ENCODE results near the gene MYH10.
A peak's percentile ranks its signal among the peaks of the same experiment; 100 is the strongest.

The MYH10 gene

DNA sequence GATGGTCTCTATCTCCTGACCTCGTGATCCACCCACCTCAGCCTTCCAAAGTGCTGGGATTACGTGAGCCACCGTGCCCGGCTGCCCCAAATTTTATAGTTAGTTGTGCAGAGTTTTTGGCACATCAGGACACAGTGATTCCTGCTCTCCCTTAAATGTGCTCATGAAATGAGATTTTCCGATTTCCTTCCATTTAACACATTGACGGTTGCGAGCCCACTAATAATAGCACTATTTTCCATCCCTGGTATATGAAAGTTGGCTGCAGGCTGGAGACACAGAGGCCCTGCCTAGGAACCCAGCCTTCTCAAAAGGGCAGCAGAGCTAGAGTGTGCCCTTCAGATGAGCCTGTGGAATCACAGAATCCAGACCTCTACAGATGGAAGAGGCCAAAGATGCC, 17.4 kb upstream of the MYH10 start:
- no peak for DNase-seq

DNA sequence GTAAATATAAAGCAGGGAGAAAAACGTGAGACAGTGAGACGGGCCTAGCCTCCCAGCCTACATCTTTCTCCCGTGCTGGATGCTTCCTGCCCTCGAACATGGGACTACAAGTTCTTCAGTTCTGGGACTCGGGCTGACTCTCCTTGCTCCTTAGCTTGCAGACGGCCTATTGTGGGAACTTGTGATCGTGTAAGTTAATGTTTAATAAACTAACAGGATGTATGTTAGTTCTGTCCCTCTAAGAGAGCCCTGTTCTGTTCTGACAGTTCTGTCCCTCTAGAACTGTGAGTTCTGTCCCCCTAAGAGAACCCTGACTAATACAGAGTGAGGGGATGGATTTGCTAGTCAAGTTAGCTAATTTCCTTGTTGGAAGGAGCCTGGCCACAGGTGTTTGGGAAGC, 16.7 kb upstream of the MYH10 start:
- DNase-seq = no peak

DNA sequence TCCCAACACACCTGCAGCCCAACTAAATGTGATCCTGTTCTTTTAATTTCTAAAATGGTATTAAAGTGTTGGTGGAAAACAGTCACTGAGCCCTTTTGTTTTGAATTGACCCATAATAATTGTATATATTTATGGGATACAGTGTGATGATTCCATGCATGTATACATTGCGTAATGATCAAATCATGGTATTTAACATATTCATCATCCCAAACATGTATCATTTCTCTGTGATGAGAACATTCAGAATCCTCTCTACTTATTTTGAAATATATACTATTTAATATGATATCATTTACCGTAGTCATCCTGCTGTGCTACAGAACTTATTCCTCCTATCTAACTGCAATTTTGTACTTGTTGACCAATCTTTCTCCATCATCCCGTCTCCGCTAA, 14.0 kb upstream of the MYH10 start:
- no peak for DNase-seq

DNA sequence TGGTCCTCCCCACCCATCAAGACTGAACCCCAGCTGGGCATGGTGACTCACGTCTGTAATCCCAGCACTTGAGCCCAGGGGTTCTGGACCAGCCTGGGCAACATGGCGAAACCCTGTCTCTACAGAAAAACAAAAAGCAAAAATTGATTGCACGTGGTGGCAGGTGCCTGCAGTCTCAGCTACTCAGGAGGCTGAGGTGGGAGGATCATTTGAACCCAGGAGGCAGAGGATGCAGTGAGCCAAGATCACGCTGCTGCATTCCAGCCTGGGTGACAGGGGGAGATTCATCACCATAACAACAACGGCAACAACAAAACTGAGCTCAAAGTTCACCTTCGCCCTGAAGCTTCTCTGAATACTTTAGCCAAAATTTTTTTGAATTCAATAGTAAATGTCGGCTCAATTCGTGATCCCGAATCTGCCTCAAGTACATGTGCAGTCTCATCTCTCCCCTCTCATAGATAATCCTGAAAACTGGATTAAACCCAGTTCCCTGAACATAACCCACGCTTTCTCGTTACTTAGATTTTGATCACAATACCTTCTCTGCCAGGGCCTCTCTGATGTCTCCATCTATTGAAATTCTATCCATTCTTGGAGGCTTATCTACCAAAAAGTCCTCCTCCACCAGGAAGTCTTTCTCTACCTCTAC, 13.5 kb upstream of the MYH10 start:
- DNase-seq = no peak

DNA sequence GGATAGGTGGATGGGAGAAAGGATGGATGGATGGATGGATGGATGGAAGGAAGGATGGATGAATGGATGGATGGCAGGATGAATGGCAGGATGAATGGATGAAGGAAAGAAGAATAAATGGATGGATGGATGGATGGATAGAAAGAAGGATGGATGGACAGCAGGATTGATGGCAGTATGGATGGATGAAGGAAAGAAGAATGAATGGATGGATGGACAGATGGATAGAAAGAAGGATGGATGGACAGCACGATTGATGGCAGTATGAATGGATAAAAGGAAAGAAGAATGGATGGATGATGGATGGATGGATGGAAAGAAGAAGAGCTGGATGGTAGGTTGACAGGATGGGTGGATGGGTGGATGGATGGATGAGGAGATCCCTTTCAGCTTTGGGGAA, 9.2 kb upstream of the MYH10 start:
- DNase-seq = no peak

DNA sequence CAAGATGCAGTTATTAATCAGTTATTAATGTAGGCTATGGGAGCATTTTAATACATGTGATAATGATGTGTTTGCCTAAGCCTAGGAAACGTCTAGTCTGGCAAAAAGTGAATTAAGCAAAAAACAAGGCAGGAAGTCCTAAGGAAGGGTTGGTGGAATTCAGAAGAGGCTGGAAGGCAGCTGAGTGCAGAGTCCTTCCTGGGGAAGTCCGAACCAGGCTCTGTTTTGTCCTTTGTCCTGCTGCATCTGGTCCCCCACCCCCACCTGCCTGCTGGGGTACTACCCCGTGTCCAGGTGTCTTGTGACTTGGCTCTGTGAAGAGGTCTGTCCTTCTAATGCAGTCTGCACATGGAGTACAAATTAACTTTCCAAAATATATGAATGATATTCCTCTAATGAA, 1.5 kb upstream of the MYH10 start:
- no peak for DNase-seq

DNA sequence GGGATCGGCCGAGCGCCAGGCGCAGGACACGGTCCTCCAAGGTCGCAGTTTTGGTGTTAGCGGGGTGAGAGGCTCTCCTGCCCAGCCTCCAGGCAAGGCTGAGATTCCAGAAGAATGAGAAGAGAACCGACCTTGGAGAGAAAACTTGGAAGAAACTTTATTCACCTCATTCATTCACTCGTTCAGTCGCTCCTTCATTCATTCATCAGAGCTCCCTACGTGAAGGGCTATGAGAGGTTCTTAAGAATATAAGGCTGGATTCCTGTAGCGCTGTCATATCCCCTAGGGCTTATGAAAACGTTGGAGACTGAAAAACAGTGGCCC, 991 bp upstream of the MYH10 start:
- no peak for DNase-seq

DNA sequence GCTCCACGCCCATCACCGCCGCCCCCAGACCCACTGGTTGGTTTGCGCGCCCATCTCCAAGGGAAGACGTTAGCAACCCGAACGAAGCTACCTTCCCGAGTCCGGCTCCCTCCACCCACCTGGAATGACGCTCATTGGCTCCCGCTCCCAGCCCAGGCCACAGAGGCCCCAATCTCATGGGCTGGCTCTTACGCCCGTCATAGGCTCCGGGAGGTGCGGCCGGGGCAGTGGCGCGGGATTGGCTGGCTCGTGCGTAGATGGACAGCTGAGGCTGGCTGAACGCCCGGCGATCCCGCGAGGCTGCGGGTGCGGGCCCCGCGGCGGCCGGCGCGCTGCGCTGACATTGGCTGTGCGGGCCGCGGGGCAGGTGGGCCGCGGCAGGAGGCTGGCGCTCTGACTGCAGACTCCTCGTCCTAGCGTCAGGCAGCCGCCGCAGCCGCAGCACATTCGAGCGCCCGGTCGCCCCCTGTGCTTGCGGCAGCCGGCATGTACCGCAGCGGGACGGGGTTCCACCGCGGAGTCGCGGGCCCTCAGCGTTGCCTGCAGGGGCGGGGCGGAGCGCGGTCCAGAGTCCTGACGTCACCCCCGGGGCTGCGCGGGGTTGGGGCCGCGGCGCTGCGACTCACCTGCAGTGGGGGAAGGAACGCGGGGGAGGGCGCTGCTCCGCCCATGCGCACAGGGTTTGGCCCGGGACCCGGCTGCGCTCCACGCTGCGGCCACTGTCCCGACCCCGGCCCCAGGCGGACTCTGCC, 453 bp upstream of the MYH10 start:
- peak; percentile 89 for DNase-seq

DNA sequence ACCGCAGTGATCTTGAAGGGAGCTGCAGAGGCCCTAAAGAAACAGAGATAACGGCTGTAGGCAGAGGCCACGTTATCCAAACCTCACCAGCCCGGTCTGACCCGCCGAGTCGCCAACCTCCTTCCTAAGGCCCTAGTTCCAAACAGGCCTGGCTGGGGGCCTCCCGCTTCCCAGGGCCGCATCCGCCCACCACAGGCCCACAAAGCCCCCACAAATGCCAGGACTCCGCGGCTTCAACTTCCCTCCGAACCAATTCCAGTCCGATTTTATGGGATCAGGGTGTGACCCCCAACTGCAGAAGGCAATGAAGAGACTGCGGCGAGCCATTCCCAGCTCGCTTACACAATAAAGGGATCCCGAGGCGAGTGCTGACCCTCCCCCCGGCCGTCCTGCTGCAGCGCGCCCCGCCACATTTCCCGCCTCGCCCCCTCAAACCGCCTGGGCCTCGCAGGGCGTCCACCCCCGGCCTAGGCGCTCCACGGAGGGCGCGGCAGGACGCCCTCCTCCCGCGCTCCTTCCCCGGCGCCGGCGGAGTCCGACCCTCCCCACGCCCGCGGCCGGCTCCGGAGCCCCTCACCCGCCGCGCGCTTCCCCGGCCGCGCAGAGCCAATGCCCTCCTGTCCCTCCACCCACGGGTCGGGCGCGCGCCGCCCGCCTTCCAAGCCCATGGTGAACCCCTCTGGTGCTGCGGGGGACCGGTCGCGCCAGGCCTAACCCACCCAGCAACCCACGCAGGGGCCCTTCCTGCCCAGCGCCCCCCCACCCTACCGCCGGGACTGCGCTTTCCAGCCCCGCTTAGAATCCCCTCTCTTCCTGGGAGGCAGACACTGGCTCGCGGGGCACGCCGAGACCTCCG, 926 bp downstream of the MYH10 start:
- no peak for DNase-seq

DNA sequence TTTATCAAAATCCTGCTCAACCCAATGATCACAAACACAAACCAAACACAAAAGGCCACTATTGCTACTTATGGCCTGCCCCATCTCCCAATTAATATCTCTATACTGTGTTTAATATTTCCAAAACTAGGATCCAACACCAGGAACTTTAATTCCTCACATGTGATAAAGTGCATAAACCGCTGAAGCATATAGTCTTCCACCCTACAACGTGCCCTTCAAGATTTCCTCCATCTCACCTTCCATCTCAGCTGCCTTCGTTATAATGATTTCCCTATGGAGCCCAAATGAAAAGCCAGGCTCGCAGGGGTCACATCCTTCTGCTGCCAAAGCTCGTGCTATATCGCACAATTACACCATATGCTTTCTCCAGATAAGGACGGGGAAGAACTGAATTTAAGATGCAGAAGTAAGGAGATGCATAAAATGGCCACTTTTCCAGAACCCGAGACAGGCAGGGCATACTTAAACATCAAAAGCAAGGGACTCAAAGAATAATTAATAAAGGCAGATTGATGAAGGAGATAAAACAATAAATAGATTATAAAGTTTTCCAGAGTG, 1.8 kb downstream of the MYH10 start:
- no peak for DNase-seq

DNA sequence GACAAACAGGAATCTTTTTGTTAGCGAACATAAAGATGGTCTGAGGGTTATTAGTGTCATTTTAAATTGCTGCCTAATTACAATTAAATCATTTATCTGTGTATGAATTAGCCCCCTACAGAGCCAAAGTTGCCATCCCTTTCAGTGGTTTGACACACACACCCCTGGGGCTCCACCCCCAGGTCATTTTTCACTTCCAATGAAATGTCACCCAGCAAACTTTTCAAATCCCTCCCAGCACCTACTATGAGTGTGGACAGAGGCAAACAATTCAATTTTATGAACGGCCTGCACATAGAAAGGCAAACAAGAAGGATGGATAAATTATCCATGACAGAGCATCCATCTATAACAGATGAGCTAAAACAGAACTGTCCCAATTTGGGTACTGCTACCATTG, 2.4 kb downstream of the MYH10 start:
- DNase-seq = no peak

DNA sequence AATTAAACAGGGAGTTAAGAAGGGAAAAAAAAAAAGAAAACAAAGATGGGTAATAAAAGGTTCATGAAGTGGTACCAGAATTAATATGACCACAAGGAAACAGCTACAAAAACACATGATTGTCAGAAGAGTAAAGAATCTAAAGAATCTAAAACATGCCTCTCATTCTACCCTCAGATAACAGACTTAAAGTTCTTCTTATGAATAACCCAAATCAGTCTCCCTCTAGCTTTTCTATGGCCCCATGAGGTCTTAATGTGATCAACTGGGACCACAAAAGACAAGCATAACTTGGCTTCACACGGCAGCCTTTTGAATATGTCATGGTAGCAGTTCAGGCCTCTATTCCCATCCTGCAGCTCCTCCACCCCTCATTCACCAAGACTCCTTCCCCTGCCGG, 6.9 kb downstream of the MYH10 start:
- DNase-seq = no peak

DNA sequence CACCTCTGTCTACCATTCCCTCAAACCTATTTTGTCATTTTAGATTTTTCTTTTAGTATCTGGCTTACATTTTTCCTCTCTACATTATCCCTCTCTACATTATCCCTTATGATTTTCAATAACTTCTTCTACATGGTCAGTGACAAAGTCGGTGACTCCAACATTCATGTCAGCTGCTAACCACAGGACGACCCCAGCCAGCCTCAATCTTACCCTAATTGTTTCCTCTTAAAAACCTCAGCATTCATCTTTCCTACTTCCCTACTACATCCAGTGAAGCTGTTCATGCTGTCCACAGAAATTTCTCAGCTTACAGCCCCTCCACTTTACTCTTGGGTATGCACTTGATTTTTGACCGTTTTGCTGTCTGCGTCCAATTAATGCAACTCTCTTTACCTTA, 8.3 kb downstream of the MYH10 start:
- no peak for DNase-seq

DNA sequence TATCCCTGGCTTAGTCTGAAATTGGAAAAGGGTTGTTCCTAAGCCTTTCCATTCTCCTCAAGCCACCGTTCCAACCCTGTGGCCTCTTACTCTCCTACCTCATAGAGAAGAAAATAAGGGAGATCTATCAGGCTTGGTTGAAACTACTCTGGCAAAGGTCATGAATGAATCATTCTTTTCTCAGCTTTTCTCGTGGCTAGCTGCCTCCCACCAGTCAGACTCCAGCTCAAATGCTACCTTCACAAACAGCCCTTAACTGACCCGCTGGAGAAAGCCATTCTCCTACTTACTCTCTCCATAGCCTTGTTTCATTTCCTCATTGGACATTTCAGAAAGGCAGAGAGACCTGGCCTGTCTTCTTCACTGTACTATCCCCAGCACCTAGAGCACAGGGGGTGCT, 8.9 kb downstream of the MYH10 start:
- DNase-seq = no peak

DNA sequence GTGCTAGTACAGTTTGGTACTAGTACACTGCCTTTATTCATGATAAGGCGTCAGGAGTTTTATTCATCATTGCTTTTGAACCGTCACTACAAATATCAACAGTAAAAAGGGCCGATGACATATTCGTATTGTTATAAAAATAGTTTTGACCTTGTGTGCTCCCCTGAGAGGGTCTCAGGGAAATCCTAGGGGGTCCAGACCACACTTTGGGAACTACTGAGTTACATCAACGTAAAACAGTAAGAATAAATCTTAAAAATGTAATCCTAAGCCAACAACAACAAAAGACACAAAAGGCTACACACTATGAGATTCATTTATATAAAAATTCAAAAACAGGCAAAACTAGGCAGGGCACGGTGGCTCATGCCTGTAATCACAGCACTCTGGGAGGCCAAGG, 11.2 kb downstream of the MYH10 start:
- DNase-seq = no peak

DNA sequence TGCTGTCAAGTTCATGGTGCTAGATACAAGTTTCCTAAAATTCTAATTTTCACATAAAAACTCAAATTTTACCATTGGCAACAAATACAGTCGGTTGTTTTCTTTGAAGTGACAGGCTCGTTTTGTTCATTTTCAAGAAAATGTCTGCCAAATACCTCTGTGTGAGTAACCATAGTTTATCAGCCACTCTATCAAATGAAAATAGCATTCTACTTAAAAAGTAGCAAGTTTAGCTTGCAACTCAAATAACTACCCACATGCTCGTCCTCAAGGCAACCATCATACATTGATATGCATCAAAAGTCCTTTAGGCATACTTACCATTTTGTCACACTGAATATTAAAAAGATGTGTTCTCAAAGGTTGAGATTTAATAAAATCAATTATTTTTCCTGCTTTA, 11.7 kb downstream of the MYH10 start:
- no peak for DNase-seq

DNA sequence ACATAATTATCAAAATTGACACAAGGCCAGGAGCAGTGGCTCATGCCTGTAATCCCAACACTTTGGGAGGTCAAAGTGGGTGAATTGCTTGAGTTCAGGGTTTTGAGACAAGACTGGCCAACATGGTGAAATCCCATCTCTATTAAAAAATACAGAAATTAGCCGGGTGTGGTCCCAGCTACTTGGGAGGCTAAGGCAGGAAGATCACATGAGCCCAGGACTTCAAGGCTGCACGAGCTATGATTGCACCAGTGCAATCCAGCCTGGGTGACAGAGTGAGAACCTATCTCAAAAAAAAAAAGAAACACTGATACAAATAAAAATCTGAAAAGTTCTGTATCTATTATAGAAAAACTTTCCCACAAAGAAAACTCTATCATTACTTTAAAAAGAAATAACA, 15.5 kb downstream of the MYH10 start:
- no peak for DNase-seq

DNA sequence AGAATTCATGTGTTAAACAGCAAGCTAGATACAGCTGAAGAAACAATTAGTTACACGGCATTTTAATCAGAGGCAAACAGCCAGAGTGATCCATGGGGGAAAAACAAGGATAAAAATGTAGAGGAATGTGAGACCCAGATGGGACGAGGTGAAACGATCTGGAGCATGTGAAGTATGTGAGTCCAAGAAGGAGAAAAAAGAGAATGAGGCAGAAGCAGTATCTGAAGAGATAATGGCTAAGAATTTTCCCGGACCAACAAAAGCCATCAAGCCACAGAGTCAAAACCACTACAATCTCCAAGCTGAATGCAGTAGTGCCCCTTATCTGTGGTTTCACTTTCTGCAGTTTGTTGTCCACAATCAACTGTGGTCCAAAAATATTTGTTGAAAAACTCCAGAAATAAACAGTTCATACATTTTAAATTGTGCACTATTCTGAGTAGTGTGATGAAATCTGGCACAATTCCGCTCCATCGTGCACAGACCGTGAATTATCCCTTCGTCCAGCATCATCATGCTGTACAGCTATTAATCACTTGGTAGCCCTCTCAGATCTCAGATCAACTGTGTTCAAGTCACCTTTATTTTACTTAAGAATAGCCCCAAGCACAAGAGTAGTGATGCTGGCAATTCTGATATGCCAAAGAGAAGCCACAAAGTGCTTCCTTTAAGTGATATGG, 18.8 kb downstream of the MYH10 start:
- no peak for DNase-seq

DNA sequence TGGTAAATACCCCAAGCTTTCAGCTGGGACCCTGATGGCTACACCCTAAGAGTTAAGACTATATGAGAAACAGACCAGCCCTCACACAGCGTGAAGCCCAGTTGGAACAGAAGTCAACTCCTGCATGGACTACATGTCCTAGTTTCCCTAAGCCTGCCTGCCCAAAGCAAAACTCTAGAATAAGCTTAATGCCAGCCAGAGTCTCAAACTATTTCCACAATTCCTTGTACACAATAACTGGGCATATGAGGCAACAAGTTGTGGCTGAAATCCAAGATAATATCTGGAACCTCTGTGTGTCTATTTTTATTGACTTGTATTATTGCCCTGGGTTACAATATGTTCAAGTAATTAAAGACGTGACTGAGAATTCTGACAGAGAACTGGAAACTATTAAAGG, 19.4 kb downstream of the MYH10 start:
- no peak for DNase-seq

DNA sequence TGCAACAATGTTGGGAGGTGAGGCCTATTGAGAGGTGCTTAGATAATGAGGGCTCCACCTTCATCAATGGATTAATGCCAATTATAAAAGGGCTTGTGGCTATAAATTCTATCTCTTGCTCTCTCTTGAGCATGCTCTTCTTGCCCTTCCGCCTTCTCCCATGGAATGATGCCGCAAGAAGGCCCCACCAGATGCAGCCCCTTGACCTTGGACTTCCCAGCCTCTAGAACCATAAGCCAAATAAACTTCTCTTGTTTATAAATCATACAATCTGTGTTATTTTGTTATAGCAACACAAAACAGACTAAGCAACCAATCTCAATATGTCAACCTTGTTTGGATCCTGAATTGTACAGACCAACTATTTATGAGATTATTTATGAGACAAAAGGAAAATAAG, 20.0 kb downstream of the MYH10 start:
- DNase-seq = no peak

DNA sequence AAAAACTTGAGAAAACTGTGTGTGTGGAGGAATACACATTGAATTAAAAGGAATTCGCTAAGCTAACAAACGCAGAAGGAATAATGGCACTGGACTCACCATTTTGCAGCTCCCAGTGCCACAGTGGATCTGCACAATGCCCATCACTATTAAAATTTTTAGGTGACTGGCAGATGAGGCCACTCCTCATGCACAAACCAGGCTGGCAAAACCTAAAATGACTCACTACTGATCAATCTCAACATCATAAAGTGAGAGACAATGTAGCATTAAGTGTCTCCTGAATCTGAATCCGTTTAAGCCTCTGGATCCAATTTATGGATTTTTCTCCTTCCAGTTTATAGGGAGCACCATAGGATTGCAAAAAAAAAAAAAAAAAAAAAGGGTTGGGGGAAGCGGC, 20.6 kb downstream of the MYH10 start:
- DNase-seq = no peak

DNA sequence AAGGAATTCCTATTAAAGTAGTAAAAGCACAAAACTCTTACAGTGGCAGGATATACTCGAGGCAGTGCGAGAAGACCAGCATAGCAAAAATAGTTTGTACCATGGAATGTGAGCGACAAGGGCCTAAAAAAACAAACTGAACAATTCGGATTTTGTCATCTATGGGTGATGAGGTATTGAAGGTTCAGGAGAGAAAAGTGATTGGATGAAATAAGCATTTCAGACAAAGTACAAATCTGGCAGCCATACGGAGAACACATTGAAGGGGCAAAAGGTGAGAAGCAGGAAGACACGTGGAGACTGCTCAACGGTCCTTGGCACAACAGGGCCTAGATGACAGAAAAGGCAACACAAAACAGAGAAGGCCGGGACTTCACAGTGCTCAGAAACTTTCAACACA, 22.5 kb downstream of the MYH10 start:
- no peak for DNase-seq

DNA sequence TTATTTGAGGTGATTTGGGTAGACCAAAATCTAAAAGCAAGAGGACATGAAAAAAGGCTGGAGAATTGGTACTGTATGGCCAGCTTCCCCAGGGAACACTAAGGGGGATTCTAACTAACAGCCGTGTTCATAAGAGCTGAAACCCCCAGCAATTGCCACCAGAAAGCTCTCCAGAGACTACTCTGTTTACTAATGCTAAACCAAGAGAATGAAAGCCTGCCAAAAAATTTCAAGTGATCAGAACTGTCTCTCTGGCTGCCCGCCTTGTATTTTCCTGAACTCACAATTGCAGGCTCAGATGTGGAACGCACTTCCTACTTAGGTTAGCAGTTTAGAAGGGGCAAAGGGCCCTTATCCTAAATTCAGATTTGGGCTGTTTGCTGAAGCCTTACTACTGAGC, 24.1 kb downstream of the MYH10 start:
- DNase-seq = no peak
